ENCODE measurements around the gene ATP10A. TPM values are rescaled to one million over a fixed set of nuclear protein-coding genes. Genes with fewer than 3 reads are reported as not detected.
"Not testable (repeated sequence)": the region's sequence is repeated elsewhere in the genome, so short reads cannot be mapped to it uniquely, and the experiment has no call there.

The ATP10A gene
- total RNA-seq, 1 experiment from 2014 or later: 3.9 TPM

- WGBS (ENCODE audit: extremely low coverage, insufficient read length, low lambda C conversion rate): no CpG with 5 or more reads among the region's 13 CpGs
- H4K5ac ChIP-seq (ENCODE audit: insufficient read length, low read depth, low read length): no peak overlapping the region
- no peak overlapping the region for H3T11ph ChIP-seq (ENCODE audit: low read length)
- H2BK5ac ChIP-seq (ENCODE audit: insufficient read length, low read length): no peak overlapping the region
- Mint-ChIP-seq H3K9me3 (peaks cover 0 to 4% of the 10 kb centered on the region in 2 experiments; a peak in 3 of 5 replicates), H3K4me3 (no peak overlapping the region), H3K36me3 (ENCODE audit: insufficient read depth in 1 of 3, low read depth in 3 of 3) (peaks cover 0 to 7% (median 4%) of the 10 kb centered on the region in 3 experiments; a peak in 4 of 7 replicates), H3K27ac (no peak overlapping the region), H3K4me1 (peaks cover 26 to 28% of the 10 kb centered on the region in 2 experiments), H3K27me3 (ENCODE audit: low read depth) (peaks cover 40% of the 10 kb centered on the region)
- no peak for TF ChIP-seq CTCF (conservative IDR thresholded peaks at IDR 0.05)
- H3K23ac ChIP-seq (ENCODE audit: insufficient read length, low read depth, low read length): no peak overlapping the region
- peaks cover 10% of the 10 kb centered on the region; the same call in 1 of the 2 replicates for H3K27me3 ChIP-seq (ENCODE audit: insufficient read depth, low read length)
- no peak overlapping the region for H4K8ac ChIP-seq (replicated peaks; ENCODE audit: insufficient read length, low read depth, low read length)
- H3K79me2 ChIP-seq (ENCODE audit: insufficient read depth, low read length): no peaks in the 10 kb centered on the region; the same call in 1 of the 2 replicates
- no peak overlapping the region for H2BK20ac ChIP-seq (ENCODE audit: low read depth, low read length, poor library complexity, severe bottlenecking)
- no peak overlapping the region for H2BK120ac ChIP-seq (ENCODE audit: low read depth, low read length, poor library complexity, severe bottlenecking)
- no peak overlapping the region for H3K4ac ChIP-seq (ENCODE audit: low read depth, low read length)
- H3K4me1 ChIP-seq (ENCODE audit: insufficient read depth, low read length): peaks cover 2% of the 10 kb centered on the region; the same call in 1 of the 2 replicates
- H3K9ac ChIP-seq (ENCODE audit: extremely low read depth, insufficient read length, low read length): no peak overlapping the region
- no peak for DNase-seq
- no peak overlapping the region for H2AFZ ChIP-seq (ENCODE audit: low read length)
- H3K9me3 ChIP-seq (ENCODE audit: control insufficient read depth, low read depth, low read length): no peaks in the 10 kb centered on the region
- H3K79me1 ChIP-seq (ENCODE audit: insufficient read depth, low read depth, low read length, poor library complexity, severe bottlenecking): no peaks in the 10 kb centered on the region
- H2AK5ac ChIP-seq (ENCODE audit: insufficient read length, low read length): no peak overlapping the region
- H4K20me1 ChIP-seq (ENCODE audit: control insufficient read depth, insufficient read depth, insufficient read length): peaks cover 4% of the 10 kb centered on the region
- H3K14ac ChIP-seq (ENCODE audit: insufficient read depth, low read length): no peak overlapping the region; the same call in 1 of the 2 replicates
- H3K56ac ChIP-seq (ENCODE audit: insufficient read length, low read depth, low read length): no peak overlapping the region
- H4K91ac ChIP-seq (ENCODE audit: insufficient read length, low read depth, low read length): no peak overlapping the region
- no peak overlapping the region for H3K18ac ChIP-seq (ENCODE audit: insufficient read length, low read depth, low read length)
- no peak overlapping the region for H2BK12ac ChIP-seq (ENCODE audit: insufficient read length, low read depth, low read length)
- H3K27ac ChIP-seq (ENCODE audit: insufficient read length, low read depth, low read length): no peak overlapping the region
- H3K4me2 ChIP-seq (ENCODE audit: insufficient read depth, insufficient read length, low read length): no peak overlapping the region
- peaks cover 12% of the 10 kb centered on the region for H3K23me2 ChIP-seq (ENCODE audit: insufficient read length, low read depth, low read length, poor library complexity, severe bottlenecking)
- no peak overlapping the region for H2BK15ac ChIP-seq (ENCODE audit: low read depth, low read length)
Measured at GRCh38 chr15:25858952-25859760, 4.0 kb downstream of the ATP10A start.

GRCh38 chr15:25856059-25856458 is 7.1 kb downstream of the ATP10A start:
- not testable (repeated sequence) for H3T11ph ChIP-seq (ENCODE audit: low read length); H3K9me3 Mint-ChIP-seq; H3K4me1 ChIP-seq (ENCODE audit: insufficient read depth, low read length); H2AFZ ChIP-seq (ENCODE audit: low read length); H3K4me3 Mint-ChIP-seq; H3K4me2 ChIP-seq (ENCODE audit: insufficient read depth, insufficient read length, low read length); H3K79me1 ChIP-seq (ENCODE audit: insufficient read depth, low read depth, low read length, poor library complexity, severe bottlenecking); H2BK12ac ChIP-seq (ENCODE audit: insufficient read length, low read depth, low read length); H3K4ac ChIP-seq (ENCODE audit: low read depth, low read length); H4K5ac ChIP-seq (ENCODE audit: insufficient read length, low read depth, low read length); H3K18ac ChIP-seq (ENCODE audit: insufficient read length, low read depth, low read length); H3K56ac ChIP-seq (ENCODE audit: insufficient read length, low read depth, low read length); H4K20me1 ChIP-seq (ENCODE audit: control insufficient read depth, insufficient read depth, insufficient read length); H3K9ac ChIP-seq (ENCODE audit: extremely low read depth, insufficient read length, low read length); H4K8ac ChIP-seq (replicated peaks; ENCODE audit: insufficient read length, low read depth, low read length); H2BK15ac ChIP-seq (ENCODE audit: low read depth, low read length); H2BK20ac ChIP-seq (ENCODE audit: low read depth, low read length, poor library complexity, severe bottlenecking); H2BK120ac ChIP-seq (ENCODE audit: low read depth, low read length, poor library complexity, severe bottlenecking); H2AK5ac ChIP-seq (ENCODE audit: insufficient read length, low read length); H3K36me3 Mint-ChIP-seq (ENCODE audit: insufficient read depth in 1 of 3, low read depth in 3 of 3); H3K9me3 ChIP-seq (ENCODE audit: control insufficient read depth, low read depth, low read length); H3K14ac ChIP-seq (ENCODE audit: insufficient read depth, low read length); H3K27me3 ChIP-seq (ENCODE audit: insufficient read depth, low read length); H3K27ac ChIP-seq (ENCODE audit: insufficient read length, low read depth, low read length); DNase-seq; H3K23ac ChIP-seq (ENCODE audit: insufficient read length, low read depth, low read length); H3K23me2 ChIP-seq (ENCODE audit: insufficient read length, low read depth, low read length, poor library complexity, severe bottlenecking); H3K79me2 ChIP-seq (ENCODE audit: insufficient read depth, low read length); H2BK5ac ChIP-seq (ENCODE audit: insufficient read length, low read length); H4K91ac ChIP-seq (ENCODE audit: insufficient read length, low read depth, low read length)
- no CpG with 5 or more reads among the region's 5 CpGs for WGBS (ENCODE audit: extremely low coverage, insufficient read length, low lambda C conversion rate)
- H3K27ac Mint-ChIP-seq: peak overlapping the region in 1 of 3 experiments; percentile 76; a peak in 1 of 7 replicates
- H3K4me1 Mint-ChIP-seq: peaks cover 41% of the 10 kb centered on the region in 2 experiments
- peaks cover 13% of the 10 kb centered on the region for H3K27me3 Mint-ChIP-seq (ENCODE audit: low read depth)
